ENCODE data around the gene CYLD.

GRCh38 chr16:50802000-50802399 lies 60.1 kb downstream of the CYLD start:
- no peak for TF ChIP-seq POLR2A (IDR thresholded peaks at IDR 0.05)
- TF ChIP-seq CTCF (IDR thresholded peaks at IDR 0.05) = no peak
